Mammary epithelial cell (primary cell): ENCODE data around the gene ERVH48-1.

Experiments
- EZH2 ChIP-seq: IDR thresholded peaks from 2 replicates; pipeline ENCODE4 v1.6.1; 2012; ENCODE audit warnings: low read length, inconsistent platforms, borderline replicate concordance
- TF ChIP-seq, protein P1 (sequence below), 2 donors: IDR thresholded peaks in 1 of 2; conservative IDR thresholded peaks in 1 of 2; 2 replicates each; pipeline ENCODE4 v1.5.1; 2011 to 2012; ENCODE audit warnings: inconsistent platforms in 2 of 2, low read length in 2 of 2, mild to moderate bottlenecking in 2 of 2, control low read depth in 1 of 2, low read depth in 1 of 2; ENCODE audit not compliant: insufficient read depth in 1 of 2; ENCODE audit errors: extremely low read depth in 1 of 2

DNA sequence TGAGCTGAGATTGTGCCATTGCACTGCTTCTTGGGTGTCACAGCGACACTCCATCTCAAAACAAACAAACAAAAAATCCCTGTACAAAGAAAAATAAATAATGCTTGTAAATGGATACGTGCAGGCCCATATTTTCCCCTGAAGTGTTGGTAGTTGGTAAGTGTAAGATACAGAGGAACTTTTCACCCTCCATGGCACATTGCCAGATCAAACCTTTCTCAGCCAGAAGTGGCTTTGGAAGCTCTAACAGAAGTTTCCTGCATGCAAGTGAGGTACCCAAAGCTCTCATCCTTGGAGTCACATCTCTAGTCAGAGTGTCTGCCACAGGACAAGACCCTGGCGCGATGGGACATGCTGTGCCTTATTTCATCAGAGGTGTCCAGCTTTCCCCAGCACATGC, 25.0 kb downstream of the ERVH48-1 start:
- TF ChIP-seq, protein P1, sequence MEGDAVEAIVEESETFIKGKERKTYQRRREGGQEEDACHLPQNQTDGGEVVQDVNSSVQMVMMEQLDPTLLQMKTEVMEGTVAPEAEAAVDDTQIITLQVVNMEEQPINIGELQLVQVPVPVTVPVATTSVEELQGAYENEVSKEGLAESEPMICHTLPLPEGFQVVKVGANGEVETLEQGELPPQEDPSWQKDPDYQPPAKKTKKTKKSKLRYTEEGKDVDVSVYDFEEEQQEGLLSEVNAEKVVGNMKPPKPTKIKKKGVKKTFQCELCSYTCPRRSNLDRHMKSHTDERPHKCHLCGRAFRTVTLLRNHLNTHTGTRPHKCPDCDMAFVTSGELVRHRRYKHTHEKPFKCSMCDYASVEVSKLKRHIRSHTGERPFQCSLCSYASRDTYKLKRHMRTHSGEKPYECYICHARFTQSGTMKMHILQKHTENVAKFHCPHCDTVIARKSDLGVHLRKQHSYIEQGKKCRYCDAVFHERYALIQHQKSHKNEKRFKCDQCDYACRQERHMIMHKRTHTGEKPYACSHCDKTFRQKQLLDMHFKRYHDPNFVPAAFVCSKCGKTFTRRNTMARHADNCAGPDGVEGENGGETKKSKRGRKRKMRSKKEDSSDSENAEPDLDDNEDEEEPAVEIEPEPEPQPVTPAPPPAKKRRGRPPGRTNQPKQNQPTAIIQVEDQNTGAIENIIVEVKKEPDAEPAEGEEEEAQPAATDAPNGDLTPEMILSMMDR (conservative IDR thresholded peaks at IDR 0.05 in 1 of 2, IDR thresholded peaks at IDR 0.05 in 1 of 2; ENCODE audit: extremely low read depth in 1 of 2, insufficient read depth in 1 of 2, low read depth in 1 of 2, low read length in 2 of 2), result no peak
- no peak for TF ChIP-seq EZH2
